ENCODE measurements around the gene PI4KB. TPM values are rescaled to one million over a fixed set of nuclear protein-coding genes. Genes with fewer than 3 reads are reported as not detected.
A peak's percentile ranks its signal among the peaks of the same experiment; 100 is the strongest.
"Not testable (repeated sequence)": the region's sequence is repeated elsewhere in the genome, so short reads cannot be mapped to it uniquely, and the experiment has no call there.

The PI4KB gene
- total and polyA plus RNA-seq, 10 donors = 25.6 to 85.4 (median 66.3) TPM

DNA sequence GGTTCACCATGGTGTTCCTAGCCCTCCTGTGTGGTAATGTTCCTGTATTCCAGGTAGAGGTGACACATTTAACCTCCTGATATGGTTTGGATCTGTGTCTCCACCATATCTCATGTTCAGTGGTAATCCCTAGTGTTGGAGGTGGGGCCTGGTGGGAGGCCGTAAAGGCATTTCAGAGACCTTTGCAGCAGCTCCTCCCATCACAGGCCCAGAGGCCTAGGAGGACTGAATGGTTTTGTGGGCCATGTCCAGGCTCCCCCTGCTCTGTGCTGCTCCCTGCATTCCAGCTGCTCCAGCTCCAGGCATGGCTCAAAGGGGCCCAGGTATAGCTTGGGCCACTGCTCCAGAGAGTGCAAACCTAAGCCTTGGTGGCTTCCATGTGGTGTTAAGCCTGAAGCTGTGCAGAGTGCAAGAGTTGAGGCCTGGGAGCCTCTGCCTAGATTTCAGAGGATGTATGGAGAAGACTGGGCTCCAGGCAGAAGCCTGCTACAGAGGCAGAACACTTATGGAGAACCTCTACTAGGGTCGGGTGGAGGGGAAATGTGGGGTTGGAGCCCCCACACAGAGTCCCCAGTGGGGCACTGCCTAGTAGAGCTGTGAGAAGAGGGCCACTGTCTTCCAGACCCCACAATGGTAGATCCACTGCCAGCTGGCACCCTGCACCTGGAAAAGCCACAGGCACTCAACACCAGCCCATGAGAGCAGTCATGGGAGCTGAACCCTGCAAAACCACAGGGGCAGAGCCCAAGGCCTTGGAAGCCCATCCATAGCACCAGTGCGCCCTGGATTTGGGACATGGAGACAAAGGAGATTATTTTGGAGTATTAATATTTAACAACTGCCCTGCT is 35.3 kb upstream of the PI4KB start:
- peaks cover 0 to 12% (median 5%) of the 10 kb centered on the region in 6 donors for H3K4me1 ChIP-seq
- WGBS, 5 donors = 92 to 100% (median 96%) methylated on average over 3 of the region's 3 CpGs
- no peaks in the 10 kb centered on the region for H3K27me3 ChIP-seq (replicated peaks in 1 of 7)
- H3K27ac ChIP-seq = peak overlapping the region in 1 of 8 donors; percentile 22
- H3K36me3 ChIP-seq = peaks cover 0 to 46% (median 3%) of the 10 kb centered on the region in 6 donors
- TF ChIP-seq POLR2A (IDR thresholded peaks at IDR 0.05) = no peak
- TF ChIP-seq CTCF (IDR thresholded peaks at IDR 0.05 in 8 of 11, conservative IDR thresholded peaks at IDR 0.05 in 3 of 11) = no peak
- no peak for TF ChIP-seq POLR2AphosphoS5 (IDR thresholded peaks at IDR 0.05)
- peaks cover 0 to 15% (median 11%) of the 10 kb centered on the region in 8 donors for H3K9me3 ChIP-seq
- intact Hi-C loops (cut with DNase I; ENCODE audit: low total_unique reads) = no loop called here
- H3K4me3 ChIP-seq = no peak overlapping the region
- peak; percentile 28 for DNase-seq

- TF ChIP-seq POLR2AphosphoS5 (IDR thresholded peaks at IDR 0.05) (no peak), CTCF (IDR thresholded peaks at IDR 0.05 in 8 of 11, conservative IDR thresholded peaks at IDR 0.05 in 3 of 11) (no peak), POLR2A (IDR thresholded peaks at IDR 0.05) (no peak)
- intact Hi-C loops (cut with DNase I; ENCODE audit: low total_unique reads) = no loop called here
- Histone ChIP-seq H3K27me3 (replicated peaks in 1 of 7) (no peaks in the 10 kb centered on the region), H3K4me3 (no peak overlapping the region), H3K27ac (peak overlapping the region in 1 of 8 donors; percentile 22), H3K36me3 (peaks cover 0 to 45% (median 3%) of the 10 kb centered on the region in 6 donors), H3K4me1 (peaks cover 0 to 7% (median 2%) of the 10 kb centered on the region in 6 donors), H3K9me3 (peaks cover 0 to 15% (median 11%) of the 10 kb centered on the region in 8 donors)
- DNase-seq = no peak
Measured at GRCh38 chr1:151361883-151362282, 34.7 kb upstream of the PI4KB start.

GRCh38 chr1:151356696-151357095 is 29.5 kb upstream of the PI4KB start:
- no peak for DNase-seq
- no peaks in the 10 kb centered on the region for H3K4me1 ChIP-seq
- intact Hi-C loops (cut with DNase I; ENCODE audit: low total_unique reads) = no loop called here
- H3K9me3 ChIP-seq = peaks cover 0 to 7% (median under 1%) of the 10 kb centered on the region in 8 donors
- H3K36me3 ChIP-seq = no peaks in the 10 kb centered on the region
- H3K4me3 ChIP-seq = no peak overlapping the region
- 59 to 80% (median 76%) methylated on average over 2 of the region's 2 CpGs for WGBS, 5 donors
- no peak for TF ChIP-seq CTCF (IDR thresholded peaks at IDR 0.05 in 8 of 11, conservative IDR thresholded peaks at IDR 0.05 in 3 of 11)
- TF ChIP-seq POLR2AphosphoS5 (IDR thresholded peaks at IDR 0.05) = no peak
- TF ChIP-seq POLR2A (IDR thresholded peaks at IDR 0.05) = no peak
- H3K27me3 ChIP-seq (replicated peaks in 1 of 7) = no peaks in the 10 kb centered on the region
- no peak overlapping the region for H3K27ac ChIP-seq

GRCh38 chr1:151352021-151352718 is 25.0 kb upstream of the PI4KB start:
- H3K4me3 ChIP-seq = no peak overlapping the region
- WGBS, 5 donors = 89 to 98% (median 93%) methylated on average over 6 of the region's 6 CpGs
- peak; percentile 10 for DNase-seq
- peaks cover 0 to 18% (median 12%) of the 10 kb centered on the region in 8 donors for H3K9me3 ChIP-seq
- H3K27me3 ChIP-seq (replicated peaks in 1 of 7) = no peaks in the 10 kb centered on the region
- intact Hi-C loops (cut with DNase I; ENCODE audit: low total_unique reads) = no loop called here
- H3K27ac ChIP-seq = no peak overlapping the region
- H3K4me1 ChIP-seq = peaks cover 6 to 10% (median 9%) of the 10 kb centered on the region in 6 donors
- TF ChIP-seq POLR2AphosphoS5 (IDR thresholded peaks at IDR 0.05) (no peak), CTCF (IDR thresholded peaks at IDR 0.05 in 8 of 11, conservative IDR thresholded peaks at IDR 0.05 in 3 of 11) (no peak), POLR2A (IDR thresholded peaks at IDR 0.05) (no peak)
- H3K36me3 ChIP-seq = no peaks in the 10 kb centered on the region

- H3K36me3 ChIP-seq; H3K27ac ChIP-seq; H3K4me3 ChIP-seq; H3K27me3 ChIP-seq (replicated peaks in 1 of 7); intact Hi-C loops (cut with DNase I; ENCODE audit: low total_unique reads): not testable (repeated sequence)
- 82 to 97% (median 94%) methylated on average over 9 of the region's 9 CpGs for WGBS, 5 donors
- H3K9me3 ChIP-seq = peaks cover 0 to 18% (median 12%) of the 10 kb centered on the region in 8 donors
- peak; percentile 12 for DNase-seq
- peaks cover 13 to 24% (median 22%) of the 10 kb centered on the region in 6 donors for H3K4me1 ChIP-seq
Measured at GRCh38 chr1:151350323-151350722, 23.1 kb upstream of the PI4KB start.

Measured in spleen (tissue), 11 donors.